ENCODE data around the gene MAP1LC3B2. TPM values are rescaled to one million over a fixed set of nuclear protein-coding genes. Genes with fewer than 3 reads are reported as not detected.

MAP1LC3B2 gene
- total RNA-seq, 1 donor from 2014 or later = 5.8 TPM

- no peak overlapping the region for H2AFZ ChIP-seq (ENCODE audit: low read depth, low read length)
- peak overlapping the region; percentile 31 for H3K4me3 Mint-ChIP-seq (ENCODE audit: unreplicated experiment)
These were observed 16.7 kb upstream of the MAP1LC3B2 start for GRCh38 chr12:116542345-116542956.

GRCh38 chr12:116544656-116545055 is 14.5 kb upstream of the MAP1LC3B2 start:
- H3K9ac ChIP-seq (ENCODE audit: low read length) = no peak overlapping the region
- Mint-ChIP-seq H3K36me3 (ENCODE audit: low read depth, unreplicated experiment) (peaks cover 2% of the 10 kb centered on the region), H3K27ac (ENCODE audit: unreplicated experiment) (no peak overlapping the region), H3K9me3 (ENCODE audit: unreplicated experiment) (no peaks in the 10 kb centered on the region), H3K4me1 (ENCODE audit: low read depth, unreplicated experiment) (peaks cover 27% of the 10 kb centered on the region), H3K27me3 (ENCODE audit: low read depth, unreplicated experiment) (peaks cover 5% of the 10 kb centered on the region), H3K4me3 (ENCODE audit: unreplicated experiment) (no peak overlapping the region)
- H4K20me1 ChIP-seq (ENCODE audit: insufficient read depth, low read length) = no peaks in the 10 kb centered on the region
- no peaks in the 10 kb centered on the region for H3K79me2 ChIP-seq (ENCODE audit: insufficient read depth, low read length)
- no peak for TF ChIP-seq EZH2 (IDR thresholded peaks at IDR 0.05; ENCODE audit: insufficient read depth, low read length)
- TF ChIP-seq CTCF (IDR thresholded peaks at IDR 0.05; ENCODE audit: insufficient read depth, low read depth, low read length) = no peak
- FAIRE-seq (no peak), DNase-seq (ENCODE audit: low read depth) (no peak)
- H3K4me2 ChIP-seq (ENCODE audit: low read length) = no peak overlapping the region
- peaks cover 23% of the 10 kb centered on the region for H3K4me1 ChIP-seq (ENCODE audit: insufficient read depth, low read length)
- H3K27me3 ChIP-seq (ENCODE audit: insufficient read depth, low read length) = no peaks in the 10 kb centered on the region
- H3K9me3 ChIP-seq (ENCODE audit: insufficient read depth, low read depth, low read length) = no peaks in the 10 kb centered on the region
- H2AFZ ChIP-seq (ENCODE audit: low read depth, low read length) = no peak overlapping the region
- no peak overlapping the region for H3K27ac ChIP-seq (ENCODE audit: low read depth, low read length)
- H3K4me3 ChIP-seq (ENCODE audit: insufficient read depth, low read depth, low read length) = no peak overlapping the region
- no peaks in the 10 kb centered on the region for H3K36me3 ChIP-seq (ENCODE audit: insufficient read depth, low read length)

More at GRCh38 chr12:116542345-116542956, 16.7 kb upstream of the MAP1LC3B2 start:
- Histone ChIP-seq H3K4me1 (ENCODE audit: insufficient read depth, low read length) (peaks cover 20% of the 10 kb centered on the region), H3K4me3 (ENCODE audit: insufficient read depth, low read depth, low read length) (no peak overlapping the region), H3K27me3 (ENCODE audit: insufficient read depth, low read length) (no peaks in the 10 kb centered on the region), H3K4me2 (ENCODE audit: low read length) (no peak overlapping the region), H4K20me1 (ENCODE audit: insufficient read depth, low read length) (no peaks in the 10 kb centered on the region), H3K79me2 (ENCODE audit: insufficient read depth, low read length) (no peaks in the 10 kb centered on the region), H3K36me3 (ENCODE audit: insufficient read depth, low read length) (no peaks in the 10 kb centered on the region), H3K9ac (ENCODE audit: low read length) (no peak overlapping the region), H3K27ac (ENCODE audit: low read depth, low read length) (no peak overlapping the region), H3K9me3 (ENCODE audit: insufficient read depth, low read depth, low read length) (no peaks in the 10 kb centered on the region)
- DNase-seq (ENCODE audit: low read depth) (no peak), FAIRE-seq (no peak)
- no peak for TF ChIP-seq CTCF (IDR thresholded peaks at IDR 0.05; ENCODE audit: insufficient read depth, low read depth, low read length)
- TF ChIP-seq EZH2 (IDR thresholded peaks at IDR 0.05; ENCODE audit: insufficient read depth, low read length) = no peak
- Mint-ChIP-seq H3K27me3 (ENCODE audit: low read depth, unreplicated experiment) (peaks cover 5% of the 10 kb centered on the region), H3K9me3 (ENCODE audit: unreplicated experiment) (no peaks in the 10 kb centered on the region), H3K4me1 (ENCODE audit: low read depth, unreplicated experiment) (peaks cover 21% of the 10 kb centered on the region), H3K36me3 (ENCODE audit: low read depth, unreplicated experiment) (peaks cover 2% of the 10 kb centered on the region), H3K27ac (ENCODE audit: unreplicated experiment) (no peak overlapping the region)

DNA sequence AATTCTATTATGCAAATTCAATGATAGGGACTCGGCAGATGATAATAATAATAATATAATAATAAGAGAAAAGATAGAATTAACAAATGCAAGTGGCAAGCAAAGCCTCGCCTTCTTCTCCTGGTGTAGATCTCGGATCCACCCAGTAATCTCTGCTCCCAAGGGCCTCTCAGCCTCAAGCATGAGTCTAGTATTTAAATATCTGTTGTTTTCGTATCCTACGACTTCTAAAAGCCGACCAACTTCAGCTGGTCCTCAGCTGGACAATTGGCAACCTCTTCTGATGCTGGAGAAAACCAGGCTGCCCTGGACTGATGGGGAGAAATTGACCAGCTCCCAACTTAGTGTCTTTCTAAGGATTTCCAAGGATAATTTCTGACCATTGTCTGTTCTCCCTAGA is 14.0 kb upstream of the MAP1LC3B2 start:
- Histone ChIP-seq H3K4me1 (ENCODE audit: insufficient read depth, low read length) (peaks cover 18% of the 10 kb centered on the region), H3K9ac (ENCODE audit: low read length) (no peak overlapping the region), H3K27me3 (ENCODE audit: insufficient read depth, low read length) (no peaks in the 10 kb centered on the region), H3K36me3 (ENCODE audit: insufficient read depth, low read length) (no peaks in the 10 kb centered on the region), H4K20me1 (ENCODE audit: insufficient read depth, low read length) (no peaks in the 10 kb centered on the region), H3K79me2 (ENCODE audit: insufficient read depth, low read length) (no peaks in the 10 kb centered on the region), H3K4me2 (ENCODE audit: low read length) (no peak overlapping the region), H3K9me3 (ENCODE audit: insufficient read depth, low read depth, low read length) (no peaks in the 10 kb centered on the region), H2AFZ (ENCODE audit: low read depth, low read length) (no peak overlapping the region), H3K4me3 (ENCODE audit: insufficient read depth, low read depth, low read length) (no peak overlapping the region), H3K27ac (ENCODE audit: low read depth, low read length) (no peak overlapping the region)
- H3K4me3 Mint-ChIP-seq (ENCODE audit: unreplicated experiment) = no peak overlapping the region
- TF ChIP-seq CTCF (IDR thresholded peaks at IDR 0.05; ENCODE audit: insufficient read depth, low read depth, low read length) (no peak), EZH2 (IDR thresholded peaks at IDR 0.05; ENCODE audit: insufficient read depth, low read length) (no peak)
- DNase-seq (ENCODE audit: low read depth) (no peak), FAIRE-seq (no peak)
- H3K36me3 Mint-ChIP-seq (ENCODE audit: low read depth, unreplicated experiment) = peaks cover 2% of the 10 kb centered on the region
- peaks cover 5% of the 10 kb centered on the region for H3K27me3 Mint-ChIP-seq (ENCODE audit: low read depth, unreplicated experiment)
- no peaks in the 10 kb centered on the region for H3K9me3 Mint-ChIP-seq (ENCODE audit: unreplicated experiment)
- H3K4me1 Mint-ChIP-seq (ENCODE audit: low read depth, unreplicated experiment) = peaks cover 22% of the 10 kb centered on the region
- no peak overlapping the region for H3K27ac Mint-ChIP-seq (ENCODE audit: unreplicated experiment)
